DOHH2 (cell line): ENCODE results near the gene IER5.

Experiments
- CTCF ChIP-seq: fragments of 200-600 bp; sonication (generic); IDR thresholded peaks from one replicate; pipeline ENCODE4 v1.5.1; 2014; ENCODE audit warnings: antibody characterized with exemption, mild to moderate bottlenecking, low read depth, low read length; ENCODE audit not compliant: poor library complexity, severe bottlenecking
- EZH2phosphoT487 ChIP-seq: fragments of 200-600 bp; sonication (generic); IDR thresholded peaks from 2 replicates; pipeline ENCODE4 v1.6.1; 2017; ENCODE audit warnings: borderline replicate concordance, mild to moderate bottlenecking, antibody characterized with exemption, low read length, moderate library complexity, mixed read lengths

DNA sequence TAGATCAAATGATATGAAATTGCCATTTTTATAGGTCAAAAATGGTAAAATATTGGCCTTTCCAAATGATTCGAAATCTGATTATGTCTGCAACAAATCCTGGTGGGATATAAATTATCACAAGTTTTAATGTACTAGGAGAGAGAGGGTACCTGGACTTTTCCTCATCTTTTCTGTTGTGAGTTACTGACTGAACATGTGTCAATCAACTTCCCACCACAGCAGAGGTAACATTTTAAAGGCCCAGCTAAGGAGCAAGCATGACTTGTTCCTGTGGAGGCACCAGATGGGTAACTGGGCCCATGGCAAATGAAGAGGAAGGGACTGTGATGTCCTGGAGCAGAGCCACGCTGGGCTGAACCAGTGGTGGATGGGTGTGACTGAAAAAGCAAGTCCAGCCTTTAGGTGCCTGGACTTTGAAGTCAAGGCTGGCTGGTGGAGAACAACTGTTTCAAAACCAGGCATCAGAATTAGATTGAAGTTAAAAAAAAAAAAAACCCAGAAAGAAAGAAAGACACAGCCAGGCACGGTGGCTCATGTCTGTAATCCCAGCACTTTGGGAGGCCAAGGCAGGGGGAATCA, 48.1 kb upstream of the IER5 start:
- no peak for TF ChIP-seq CTCF
- no peak for TF ChIP-seq EZH2phosphoT487
